Chondrocyte (in vitro differentiated cells): ENCODE data around the gene CCDC40. TPM values are rescaled to one million over a fixed set of nuclear protein-coding genes. Genes with fewer than 3 reads are reported as not detected.
A peak's percentile ranks its signal among the peaks of the same experiment; 100 is the strongest.

Experiments
- DNase-seq: peaks from one replicate; pipeline ENCODE4 v3.0.0; 2021; ENCODE audit warnings: mixed read lengths, low spot score
- H3K27ac Mint-ChIP-seq: one replicate; pipeline ENCODE4 v1.8.0; 2021; ENCODE audit warnings: mild to moderate bottlenecking, moderate library complexity, mixed read lengths; ENCODE audit not compliant: unreplicated experiment
- H3K27me3 Mint-ChIP-seq: 2 replicates; pipeline ENCODE4 v1.8.0; 2021; ENCODE audit warnings: low read depth, mixed read lengths
- H3K36me3 Mint-ChIP-seq: 2 replicates; pipeline ENCODE4 v1.8.0; 2021; ENCODE audit warnings: low read depth, mixed read lengths
- H3K4me1 Mint-ChIP-seq: 2 replicates; pipeline ENCODE4 v1.8.0; 2021; ENCODE audit warnings: low read depth, mild to moderate bottlenecking, mixed read lengths
- H3K4me3 Mint-ChIP-seq: one replicate; pipeline ENCODE4 v1.8.0; 2021; ENCODE audit warnings: mild to moderate bottlenecking, moderate library complexity, mixed read lengths; ENCODE audit not compliant: unreplicated experiment
- H3K9me3 Mint-ChIP-seq: 2 replicates; pipeline ENCODE4 v1.8.0; 2021; ENCODE audit warnings: low read depth, mixed read lengths
- CTCF ChIP-seq: fragments of 200-600 bp; sonication (generic); IDR thresholded peaks from 2 replicates; pipeline ENCODE4 v1.5.0; 2021; ENCODE audit warnings: antibody characterized with exemption, mild to moderate bottlenecking, moderate library complexity
- total RNA-seq: library from RNA; stranded (reverse); gene quantifications from 3 replicates; pipeline ENCODE4 v1.2.1, GENCODE V29; 2021

CCDC40 gene
- total RNA-seq, 1 donor from 2014 or later = 5.8 TPM

DNA sequence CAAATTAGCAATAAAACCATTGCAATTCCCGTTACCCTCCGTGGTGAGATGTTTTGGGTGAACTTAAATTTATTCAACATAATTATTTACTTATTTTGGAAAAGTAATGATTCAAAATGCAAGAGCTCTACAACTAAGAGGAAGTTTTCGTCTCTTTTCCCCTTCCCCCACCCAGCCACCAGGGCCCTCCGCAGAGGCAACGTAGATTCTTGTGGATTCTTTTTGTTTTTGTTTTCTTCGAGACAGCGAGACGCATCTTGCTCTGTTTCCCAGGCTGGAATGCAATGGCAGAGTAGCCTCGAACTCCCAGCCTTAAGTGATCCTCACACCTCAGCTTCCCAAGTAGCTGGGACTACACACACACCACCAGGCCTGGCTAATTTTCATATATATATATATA, 19.2 kb downstream of the CCDC40 start:
- no peak for TF ChIP-seq CTCF
- Mint-ChIP-seq H3K9me3 (no peaks in the 10 kb centered on the region), H3K4me1 (peaks cover 15% of the 10 kb centered on the region), H3K4me3 (no peak overlapping the region), H3K27ac (no peak overlapping the region), H3K27me3 (no peaks in the 10 kb centered on the region), H3K36me3 (peaks cover 10% of the 10 kb centered on the region)
- no peak for DNase-seq

- H3K36me3 Mint-ChIP-seq = peaks cover 1% of the 10 kb centered on the region
- H3K27ac Mint-ChIP-seq = no peak overlapping the region
- no peak for TF ChIP-seq CTCF
- DNase-seq = no peak
- H3K27me3 Mint-ChIP-seq = no peaks in the 10 kb centered on the region
- H3K9me3 Mint-ChIP-seq = no peaks in the 10 kb centered on the region
- H3K4me3 Mint-ChIP-seq = no peak overlapping the region
- H3K4me1 Mint-ChIP-seq = peaks cover 21% of the 10 kb centered on the region
These were observed 22.0 kb downstream of the CCDC40 start for GRCh38 chr17:80058311-80058955.

DNA sequence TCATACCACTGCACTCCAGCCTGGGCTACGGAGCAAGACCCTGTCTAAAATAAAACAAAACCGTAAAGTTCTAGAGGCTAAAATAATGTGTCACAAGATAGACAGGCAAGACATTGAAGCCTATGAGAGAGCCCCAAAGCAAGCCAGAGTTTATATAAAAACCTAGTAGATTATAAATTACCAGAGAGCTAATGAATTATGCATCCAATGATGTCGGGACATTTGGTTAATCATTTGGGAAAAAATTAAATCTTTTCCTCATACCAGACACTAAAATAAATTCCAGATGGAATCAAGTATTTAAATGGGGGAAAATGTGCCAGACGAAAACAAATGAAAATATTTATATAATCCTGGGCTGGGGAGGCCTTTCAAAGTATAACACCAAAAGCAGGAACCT, 24.2 kb downstream of the CCDC40 start:
- no peaks in the 10 kb centered on the region for H3K27me3 Mint-ChIP-seq

GRCh38 chr17:80061421-80061820, 25.0 kb downstream of the CCDC40 start:
- Mint-ChIP-seq H3K27me3 (no peaks in the 10 kb centered on the region), H3K36me3 (peaks cover 1% of the 10 kb centered on the region), H3K27ac (no peak overlapping the region), H3K4me1 (peaks cover 29% of the 10 kb centered on the region), H3K4me3 (no peak overlapping the region), H3K9me3 (no peaks in the 10 kb centered on the region)
- no peak for DNase-seq
- no peak for TF ChIP-seq CTCF

More for the DNA sequence above, 24.2 kb downstream of the CCDC40 start:
- peaks cover 1% of the 10 kb centered on the region for H3K36me3 Mint-ChIP-seq
- H3K27ac Mint-ChIP-seq = peak overlapping the region; percentile 36
- H3K4me1 Mint-ChIP-seq = peaks cover 29% of the 10 kb centered on the region
- H3K9me3 Mint-ChIP-seq = no peaks in the 10 kb centered on the region
- no peak for TF ChIP-seq CTCF
- no peak overlapping the region for H3K4me3 Mint-ChIP-seq
- DNase-seq = no peak

DNA sequence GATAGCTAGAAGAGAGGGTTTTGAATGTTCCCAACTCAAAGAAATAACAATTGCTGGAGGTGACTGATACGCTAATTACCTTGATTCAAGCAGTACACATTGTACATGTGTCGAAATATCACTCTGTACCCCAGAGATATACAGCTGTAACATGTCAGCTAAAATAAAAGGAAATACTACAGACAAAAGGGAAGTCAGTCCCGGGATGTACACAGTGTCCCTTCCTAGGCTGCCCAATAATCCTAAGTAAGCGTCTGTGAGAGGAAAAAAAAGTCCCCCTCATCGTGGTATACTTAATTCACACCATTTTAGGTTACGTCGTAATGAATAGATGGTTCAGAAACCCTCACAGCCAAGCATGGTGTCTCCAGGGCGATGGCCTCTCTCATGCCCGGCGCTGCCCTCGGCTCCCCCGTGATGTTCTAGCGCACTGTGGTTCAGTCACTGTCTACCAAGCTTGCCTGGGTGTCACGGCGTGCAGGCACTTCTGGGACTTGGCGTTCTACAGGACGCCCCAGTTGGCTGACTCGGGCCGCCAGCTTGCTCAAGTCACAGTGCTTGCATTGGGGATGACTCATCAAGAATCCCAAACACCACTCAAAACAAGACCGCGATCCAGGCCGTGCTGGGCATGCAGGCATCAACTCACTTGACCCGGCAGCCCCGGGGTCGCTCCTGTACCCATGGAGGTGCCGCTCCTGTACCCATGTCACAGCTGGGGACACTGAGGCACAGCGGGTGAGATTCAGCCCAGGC, 27.6 kb downstream of the CCDC40 start:
- no peaks in the 10 kb centered on the region for H3K9me3 Mint-ChIP-seq
- no peak overlapping the region for H3K4me3 Mint-ChIP-seq
- no peak for DNase-seq
- peaks cover 43% of the 10 kb centered on the region for H3K4me1 Mint-ChIP-seq
- peaks cover 1% of the 10 kb centered on the region for H3K36me3 Mint-ChIP-seq
- no peak for TF ChIP-seq CTCF
- H3K27me3 Mint-ChIP-seq = no peaks in the 10 kb centered on the region
- H3K27ac Mint-ChIP-seq = peak overlapping the region; percentile 83
